K562 (cell line): Measurements from ENCODE around the gene ZRANB3. TPM values are rescaled to one million over a fixed set of nuclear protein-coding genes. Genes with fewer than 3 reads are reported as not detected.

Experiments used
- ATAC-seq: fragments of 200-7000 bp; cut with Tn5 transposase; 3 replicates; pipeline ENCODE4 v1.9.1; 2020; ENCODE audit warnings: moderate library complexity
- BruUV-seq: library from RNA; stranded (reverse); fragments of 400-500 nt; replicated peaks from 2 replicates; lab custom pipeline; 2021; lab: Mats Ljungman, UMichigan
- CTCF ChIA-PET: fragments of 300-600 bp; formaldehyde crosslinking; extraction: SDS; loops from one replicate; lab custom pipeline; 2021; ENCODE audit warnings: low intra/inter-chr PET ratio; lab: Yijun Ruan, JAX
- POLR2A ChIA-PET: fragments of 300-600, 350-650 bp; sonication (Branson Sonifier 250); formaldehyde crosslinking; extraction: SDS; loops from one replicate; lab custom pipeline; 2021; ENCODE audit warnings: antibody characterized with exemption, inconsistent platforms; lab: Yijun Ruan, JAX
- DNase-seq, 4 experiments: peaks; one replicate each; pipeline versions ENCODE4 v3.0.0 to v3.0.0-alpha.2; 2011 to 2018; ENCODE audit warnings: low spot score in 3 of 4, mixed read lengths in 3 of 4; ENCODE audit errors: extremely low read depth in 1 of 4
- FAIRE-seq: peaks from 2 replicates; lab custom pipeline; 2011; peaks lifted over from hg19 to GRCh38; lab: Jason Lieb, UNC
- H2AFZ ChIP-seq: 2 replicates; pipeline ENCODE4 v1.6.0; 2011; ENCODE audit warnings: low read depth, low read length, control low read depth, inconsistent platforms
- H3K27ac ChIP-seq: fragments of 200-600 bp; 3 replicates; pipeline ENCODE4 v1.8.0; 2011; ENCODE audit warnings: low read depth, mild to moderate bottlenecking, control low read depth, inconsistent platforms, low read length, moderate library complexity, mixed read lengths; ENCODE audit errors: extremely low read depth
- H3K27me3 ChIP-seq, 2 experiments: fragments of 300-600 bp in 1 of 2; 2 replicates in 1 of 2; 3 replicates in 1 of 2; pipeline versions ENCODE4 v1.6.0 to v1.8.0; 2011; ENCODE audit warnings: inconsistent platforms in 2 of 2, low read length in 2 of 2, mild to moderate bottlenecking in 1 of 2, mixed read lengths in 1 of 2, moderate library complexity in 1 of 2; ENCODE audit not compliant: control insufficient read depth in 2 of 2, insufficient read depth in 2 of 2
- H3K36me3 ChIP-seq: fragments of 300-600 bp; 3 replicates; pipeline ENCODE4 v1.8.0; 2011; ENCODE audit warnings: mild to moderate bottlenecking, low read length, inconsistent platforms; ENCODE audit not compliant: control insufficient read depth, insufficient read depth
- H3K4me1 ChIP-seq, 2 experiments: fragments of 200-600 bp in 1 of 2; replicated peaks in 1 of 2; 2 replicates in 1 of 2; 3 replicates in 1 of 2; pipeline versions ENCODE4 v1.5.1 to v1.8.0; 2011; ENCODE audit warnings: inconsistent platforms in 2 of 2, low read length in 2 of 2, mild to moderate bottlenecking in 1 of 2, mixed read lengths in 1 of 2, moderate library complexity in 1 of 2; ENCODE audit not compliant: control insufficient read depth in 2 of 2, insufficient read depth in 2 of 2
- H3K4me2 ChIP-seq: 2 replicates; pipeline ENCODE4 v1.6.1; 2011; ENCODE audit warnings: low read length, control low read depth, inconsistent platforms, mixed read lengths; ENCODE audit not compliant: insufficient read depth
- H3K4me3 ChIP-seq: fragments of 200-600 bp; sonication (generic), shearing (Covaris generic); 2 replicates; pipeline ENCODE4 v1.5.1; 2016; ENCODE audit warnings: control low read depth, inconsistent platforms
- H3K79me2 ChIP-seq: fragments of 200-600 bp; 3 replicates; pipeline ENCODE4 v1.8.0; 2011; ENCODE audit warnings: low read length, inconsistent platforms; ENCODE audit not compliant: control insufficient read depth, insufficient read depth
- H3K9ac ChIP-seq, 2 experiments: 2 replicates each; pipeline versions ENCODE4 v1.6.0 to v1.6.1; 2011; ENCODE audit warnings: low read depth in 2 of 2, low read length in 2 of 2, control low read depth in 1 of 2, inconsistent platforms in 1 of 2, mild to moderate bottlenecking in 1 of 2, mixed read lengths in 1 of 2; ENCODE audit not compliant: insufficient read depth in 1 of 2
- H3K9me1 ChIP-seq: one replicate; pipeline ENCODE4 v1.6.0; 2011; ENCODE audit warnings: inconsistent platforms, mild to moderate bottlenecking, low read length, moderate library complexity; ENCODE audit not compliant: control insufficient read depth, insufficient read depth
- H3K9me3 ChIP-seq: replicated peaks from 2 replicates; pipeline ENCODE4 v1.5.1; 2011; ENCODE audit warnings: low read depth, low read length, inconsistent platforms; ENCODE audit not compliant: control insufficient read depth, insufficient read depth
- H4K20me1 ChIP-seq: replicated peaks from 2 replicates; pipeline ENCODE4 v1.6.1; 2011; ENCODE audit warnings: low read length, inconsistent platforms, mixed read lengths; ENCODE audit not compliant: control insufficient read depth, insufficient read depth
- ELF4 ChIP-seq: fragments of 450-650 bp; formaldehyde crosslinking; IDR thresholded peaks from 2 replicates; pipeline ENCODE4 v1.4.0; 2022; ENCODE audit warnings: missing genetic modification characterization
- MTA3 ChIP-seq: fragments of 450-650 bp; formaldehyde crosslinking; IDR thresholded peaks from 2 replicates; pipeline ENCODE4 v1.6.1; 2017; ENCODE audit warnings: mild to moderate bottlenecking, borderline replicate concordance
- NCOA1 ChIP-seq: fragments of 450-650 bp; IDR thresholded peaks from 2 replicates; pipeline ENCODE4 v1.6.1; 2016; ENCODE audit warnings: low read depth
- NCOA4 ChIP-seq: fragments of 450-650 bp; IDR thresholded peaks from 2 replicates; pipeline ENCODE4 v1.6.1; 2018; ENCODE audit warnings: mild to moderate bottlenecking; ENCODE audit not compliant: partially characterized antibody
- NELFE ChIP-seq: IDR thresholded peaks from 2 replicates; pipeline ENCODE4 v1.6.1; 2011; ENCODE audit warnings: mild to moderate bottlenecking; ENCODE audit not compliant: insufficient read depth, insufficient read length
- NEUROD1 ChIP-seq: fragments of 150-350 bp; IDR thresholded peaks from 2 replicates; pipeline ENCODE4 v1.6.1; 2014; ENCODE audit warnings: borderline replicate concordance, low read length, low read depth; ENCODE audit not compliant: partially characterized antibody
- PYGO2 ChIP-seq: fragments of 450-650 bp; IDR thresholded peaks from 2 replicates; pipeline ENCODE4 v1.6.1; 2016; ENCODE audit warnings: mild to moderate bottlenecking, missing genetic modification characterization, moderate library complexity, missing compliant biosample characterization
- RBM25 ChIP-seq: fragments of 200-400 bp; formaldehyde crosslinking; IDR thresholded peaks from 2 replicates; pipeline ENCODE4 v1.6.1; 2018; ENCODE audit warnings: low read length, low read depth, moderate library complexity; ENCODE audit not compliant: severe bottlenecking
- TCF7 ChIP-seq: sonication (generic); IDR thresholded peaks from 2 replicates; pipeline ENCODE4 v1.6.1; 2016; ENCODE audit warnings: antibody characterized with exemption, borderline replicate concordance
- TCF7L2 ChIP-seq: fragments of 150-350 bp; IDR thresholded peaks from 2 replicates; pipeline ENCODE4 v1.6.1; 2016; ENCODE audit warnings: low read depth, mild to moderate bottlenecking, low read length, moderate library complexity
- ZBTB1 ChIP-seq: sonication (generic); formaldehyde crosslinking; IDR thresholded peaks from 2 replicates; pipeline ENCODE4 v1.8.1; 2023; ENCODE audit warnings: missing genetic modification reagents, low read depth, mild to moderate bottlenecking, borderline replicate concordance
- ZNF384 ChIP-seq: IDR thresholded peaks from 2 replicates; pipeline ENCODE4 v1.6.1; 2012; ENCODE audit warnings: low read depth, low read length, improper control_type of control experiment
- ZNF699 ChIP-seq: fragments of 250-450 bp; sonication (Bioruptor Pico); IDR thresholded peaks from 2 replicates; pipeline ENCODE4 v1.8.0; 2021; ENCODE audit warnings: mild to moderate bottlenecking, moderate library complexity; ENCODE audit not compliant: insufficient replicate concordance
- WGBS: fragments of 100-300 bp; shearing (Covaris generic); methylation state at CpG from one replicate; pipeline ENCODE4 v1.1.6; 2016; ENCODE audit warnings: low coverage, mixed read lengths; ENCODE audit not compliant: insufficient coverage; ENCODE audit errors: missing lambda C conversion rate; 5-methylcytosine and 5-hydroxymethylcytosine counted together
- in situ Hi-C: fragments of 300-500 bp; cut with MboI; formaldehyde crosslinking; loops from 4 replicates; pipeline ENCODE4 v1.15.0; 2018; ENCODE audit warnings: inconsistent platforms, mixed read lengths
- intact Hi-C: fragments of 100-400 bp; cut with micrococcal nuclease; formaldehyde crosslinking; loops from 2 replicates; pipeline ENCODE4 v1.14.2; 2022
- polyA plus RNA-seq, 8 experiments: library from polyadenylated mRNA; depleted of rRNA in 4 of 8; stranded (reverse) in 5 of 8; unstranded in 3 of 8; fragments of >200 nt; fragmentation: Nextera tagmentation in 2 of 8; fragmentation: Illumina TruSeq in 1 of 8; extraction: Ambion mirVana in 2 of 8; extraction: Trizol in 1 of 8; gene quantifications; 2 replicates each; pipeline versions ENCODE4 v1.2.1 to v1.2.3, GENCODE V29; 2011 to 2014; ENCODE audit warnings: inconsistent platforms in 1 of 8, missing spikeins in 1 of 8
- total RNA-seq, 7 experiments: library from RNA; depleted of rRNA in 6 of 7; stranded (reverse); fragments of >200 nt in 6 of 7; fragmentation: Illumina TruSeq in 2 of 7; extraction: Trizol in 2 of 7; gene quantifications; 2 replicates each; pipeline versions ENCODE4 v1.2.1 to v1.2.3, GENCODE V29; 2011 to 2021; ENCODE audit warnings: low replicate concordance in 1 of 7
- TF ChIP-seq, protein P1 (sequence below): fragments of 450-650 bp; IDR thresholded peaks from 2 replicates; pipeline ENCODE4 v1.6.1; 2017; ENCODE audit warnings: antibody characterized with exemption
- TF ChIP-seq, protein P2 (sequence below): sonication (generic); formaldehyde crosslinking; IDR thresholded peaks from 2 replicates; pipeline ENCODE4 v1.8.0; 2022; ENCODE audit warnings: mild to moderate bottlenecking, missing genetic modification reagents

The ZRANB3 gene
- total and polyA plus RNA-seq, 9 of the 15 experiments (the other 6 are each of a cell fraction or from before 2014, with no cell fraction given), result 8.6 to 21.3 (median 14.7) TPM

DNA sequence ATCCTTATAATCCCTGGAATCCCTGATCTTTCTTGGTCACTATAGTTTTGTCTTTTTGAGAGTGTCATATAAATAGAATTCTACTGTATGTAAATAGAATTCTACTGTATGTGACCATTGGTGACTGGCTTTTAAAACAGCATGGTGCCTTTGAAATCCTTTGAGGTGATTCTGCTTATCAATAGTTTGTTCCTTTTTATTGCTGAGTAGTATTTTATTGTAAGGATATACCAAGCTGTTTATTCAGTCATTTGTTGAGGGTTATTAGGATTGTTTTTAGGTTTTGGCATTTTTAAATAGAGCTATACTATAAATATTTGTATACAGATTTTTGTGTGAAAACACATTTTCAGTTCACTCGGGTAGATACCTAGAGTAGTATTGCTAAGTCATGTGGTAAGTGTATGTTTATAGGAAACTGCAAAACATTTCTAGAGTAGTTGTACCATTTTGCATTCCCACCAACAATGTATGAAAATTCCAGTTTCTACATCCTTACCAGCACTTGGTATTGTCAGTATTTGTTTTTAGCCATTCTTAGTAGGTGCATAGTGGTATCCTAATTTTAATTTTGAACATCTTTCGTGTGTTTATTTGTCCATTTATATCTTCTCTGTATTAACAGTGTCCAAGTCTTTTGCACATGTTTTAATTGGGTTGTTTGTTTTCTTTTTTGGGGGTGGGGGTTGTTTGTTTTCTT lies 433.3 kb downstream of the ZRANB3 start (continued):
- TF ChIP-seq NCOA1, result no peak
- no peak for TF ChIP-seq PYGO2 (tag)
- no peak for TF ChIP-seq ZBTB1 (CRISPR knock-in tag)
- no peak for TF ChIP-seq NELFE
- TF ChIP-seq, protein P1, sequence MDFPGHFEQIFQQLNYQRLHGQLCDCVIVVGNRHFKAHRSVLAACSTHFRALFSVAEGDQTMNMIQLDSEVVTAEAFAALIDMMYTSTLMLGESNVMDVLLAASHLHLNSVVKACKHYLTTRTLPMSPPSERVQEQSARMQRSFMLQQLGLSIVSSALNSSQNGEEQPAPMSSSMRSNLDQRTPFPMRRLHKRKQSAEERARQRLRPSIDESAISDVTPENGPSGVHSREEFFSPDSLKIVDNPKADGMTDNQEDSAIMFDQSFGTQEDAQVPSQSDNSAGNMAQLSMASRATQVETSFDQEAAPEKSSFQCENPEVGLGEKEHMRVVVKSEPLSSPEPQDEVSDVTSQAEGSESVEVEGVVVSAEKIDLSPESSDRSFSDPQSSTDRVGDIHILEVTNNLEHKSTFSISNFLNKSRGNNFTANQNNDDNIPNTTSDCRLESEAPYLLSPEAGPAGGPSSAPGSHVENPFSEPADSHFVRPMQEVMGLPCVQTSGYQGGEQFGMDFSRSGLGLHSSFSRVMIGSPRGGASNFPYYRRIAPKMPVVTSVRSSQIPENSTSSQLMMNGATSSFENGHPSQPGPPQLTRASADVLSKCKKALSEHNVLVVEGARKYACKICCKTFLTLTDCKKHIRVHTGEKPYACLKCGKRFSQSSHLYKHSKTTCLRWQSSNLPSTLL, result no peak
- TF ChIP-seq TCF7L2, result no peak
- peak; percentile 66 for TF ChIP-seq RBM25
- TF ChIP-seq, all 486 proteins: peak for 6

DNA sequence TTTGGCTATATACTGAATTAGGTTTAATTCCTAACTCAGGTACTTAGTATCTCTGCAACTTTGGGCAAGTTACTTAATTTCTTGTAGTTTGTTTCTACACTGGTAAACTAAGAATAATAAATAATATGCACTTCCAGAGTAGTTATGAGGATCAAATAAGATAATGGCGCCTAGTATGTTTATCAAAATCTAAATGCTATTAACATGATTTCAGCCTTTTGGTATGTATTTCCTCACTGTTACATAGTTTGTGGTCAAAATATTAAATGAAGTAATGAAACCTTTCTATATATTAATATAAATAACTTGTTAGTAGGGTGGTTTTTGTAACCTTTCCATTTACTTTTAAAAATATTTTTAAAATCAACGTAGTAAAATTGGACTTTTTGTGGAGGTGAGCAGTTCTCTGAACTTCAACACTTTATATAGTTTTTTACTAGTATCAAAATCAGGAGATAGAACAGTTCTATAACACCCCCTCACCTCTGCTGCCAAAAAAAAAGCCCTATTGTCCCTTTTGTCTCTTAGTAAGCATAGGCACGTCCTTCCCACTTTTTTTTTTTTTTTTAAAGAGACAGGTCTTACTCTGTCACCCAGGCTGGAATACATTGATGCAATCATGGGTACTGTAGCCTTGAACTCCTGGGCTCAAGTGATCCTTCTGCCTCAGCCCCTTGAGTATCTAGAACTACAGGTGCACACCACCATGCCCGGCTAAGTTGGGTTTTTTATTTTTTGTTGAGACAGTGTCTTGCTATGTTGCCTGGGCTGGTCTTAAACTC lies 434.2 kb downstream of the ZRANB3 start:
- H3K4me2 ChIP-seq, result no peak overlapping the region
- no peak overlapping the region for H3K4me3 ChIP-seq
- H3K36me3 ChIP-seq, result peaks cover 35% of the 10 kb centered on the region
- WGBS, result 79% methylated on average over 4 of the region's 4 CpGs
- no peaks in the 10 kb centered on the region for H3K27me3 ChIP-seq
- no peak overlapping the region for H2AFZ ChIP-seq
- DNase-seq, result no peak
- no peaks in the 10 kb centered on the region for H3K9me3 ChIP-seq
- POLR2A ChIA-PET, result no interaction called here
- H3K4me1 ChIP-seq, result no peaks in the 10 kb centered on the region
- CTCF ChIA-PET, result no interaction called here
- no peak for TF ChIP-seq ELF4 (CRISPR knock-in tag)
- no peak for TF ChIP-seq ZNF699 (CRISPR knock-in tag)
- TF ChIP-seq TCF7, result no peak
- TF ChIP-seq NCOA4, result no peak
- TF ChIP-seq, protein P2, sequence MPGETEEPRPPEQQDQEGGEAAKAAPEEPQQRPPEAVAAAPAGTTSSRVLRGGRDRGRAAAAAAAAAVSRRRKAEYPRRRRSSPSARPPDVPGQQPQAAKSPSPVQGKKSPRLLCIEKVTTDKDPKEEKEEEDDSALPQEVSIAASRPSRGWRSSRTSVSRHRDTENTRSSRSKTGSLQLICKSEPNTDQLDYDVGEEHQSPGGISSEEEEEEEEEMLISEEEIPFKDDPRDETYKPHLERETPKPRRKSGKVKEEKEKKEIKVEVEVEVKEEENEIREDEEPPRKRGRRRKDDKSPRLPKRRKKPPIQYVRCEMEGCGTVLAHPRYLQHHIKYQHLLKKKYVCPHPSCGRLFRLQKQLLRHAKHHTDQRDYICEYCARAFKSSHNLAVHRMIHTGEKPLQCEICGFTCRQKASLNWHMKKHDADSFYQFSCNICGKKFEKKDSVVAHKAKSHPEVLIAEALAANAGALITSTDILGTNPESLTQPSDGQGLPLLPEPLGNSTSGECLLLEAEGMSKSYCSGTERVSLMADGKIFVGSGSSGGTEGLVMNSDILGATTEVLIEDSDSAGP (CRISPR knock-in tag), result no peak
- TF ChIP-seq NEUROD1, result no peak
- no peak for TF ChIP-seq MTA3
- peak; percentile 75 for TF ChIP-seq ZNF384
- intact Hi-C loops (no loop called here), in situ Hi-C loops (no loop called here)
- no peaks in the 10 kb centered on the region; the same call in 2 of the 3 replicates for H3K79me2 ChIP-seq
- H3K27ac ChIP-seq, result no peak overlapping the region
- no peaks in the 10 kb centered on the region for H3K9me1 ChIP-seq
- BruUV-seq, result no TSS peak
- H3K9ac ChIP-seq, result no peak overlapping the region
- FAIRE-seq, result peak; percentile 60
- no peak for ATAC-seq
- no peaks in the 10 kb centered on the region for H4K20me1 ChIP-seq
